HPDE6-E6E7 (cell line): ENCODE results near the gene CREB3L2.
"Not testable (repeated sequence)": the region's sequence is repeated elsewhere in the genome, so short reads cannot be mapped to it uniquely, and the experiment has no call there.

Experiments
- DNase-seq: peaks from one replicate; pipeline ENCODE4 v3.0.0; 2011; ENCODE audit warnings: missing footprints; ENCODE audit errors: extremely low spot score

CREB3L2 gene

DNA sequence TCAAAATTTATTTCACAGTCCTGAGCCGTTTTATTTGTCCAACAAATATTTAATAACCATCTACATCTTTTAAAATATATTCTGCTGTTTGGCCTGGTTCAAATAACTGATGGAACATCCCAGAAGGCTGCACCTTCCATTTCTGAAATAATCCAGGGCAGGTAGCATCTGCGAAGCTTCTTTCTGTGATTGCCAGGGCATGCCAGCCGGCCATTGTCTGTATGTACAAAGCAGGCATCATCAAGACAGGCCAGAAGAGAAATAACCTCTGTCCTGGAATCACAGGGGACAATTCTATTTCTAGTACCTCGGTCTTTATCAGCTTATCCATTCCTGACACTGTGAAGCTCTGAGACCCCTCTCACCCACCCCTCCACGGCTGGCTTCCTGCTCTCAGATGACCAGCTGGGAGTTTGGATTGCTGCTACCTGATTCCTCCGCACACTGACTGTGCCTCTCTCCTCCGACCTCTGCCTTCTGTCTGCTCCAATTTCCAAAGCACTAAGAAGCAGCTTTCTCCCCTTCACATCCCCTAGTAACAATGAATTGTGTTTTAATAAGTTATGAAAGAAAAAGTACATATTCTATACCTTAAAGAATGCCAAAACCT lies 163.1 kb downstream of the CREB3L2 start:
- DNase-seq: no peak

DNA sequence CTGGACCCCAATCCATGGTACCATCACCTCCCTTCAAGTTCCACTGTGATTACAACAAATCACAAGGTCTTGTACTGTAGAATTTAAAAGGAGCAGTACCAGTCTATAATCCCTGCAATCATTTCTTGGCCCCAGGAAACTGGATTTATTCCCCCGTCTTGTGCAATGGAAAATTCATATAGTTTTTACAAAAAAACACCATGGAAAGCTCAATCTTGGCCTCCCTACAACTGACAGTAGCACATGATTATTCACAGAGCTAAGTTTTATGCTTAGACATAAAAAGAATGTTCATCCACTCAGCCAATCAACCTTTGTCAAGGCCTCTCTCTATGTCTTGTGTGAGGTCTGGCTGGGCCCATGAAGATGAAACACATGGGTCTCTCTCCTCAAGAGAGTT lies 165.3 kb downstream of the CREB3L2 start:
- no peak for DNase-seq

DNA sequence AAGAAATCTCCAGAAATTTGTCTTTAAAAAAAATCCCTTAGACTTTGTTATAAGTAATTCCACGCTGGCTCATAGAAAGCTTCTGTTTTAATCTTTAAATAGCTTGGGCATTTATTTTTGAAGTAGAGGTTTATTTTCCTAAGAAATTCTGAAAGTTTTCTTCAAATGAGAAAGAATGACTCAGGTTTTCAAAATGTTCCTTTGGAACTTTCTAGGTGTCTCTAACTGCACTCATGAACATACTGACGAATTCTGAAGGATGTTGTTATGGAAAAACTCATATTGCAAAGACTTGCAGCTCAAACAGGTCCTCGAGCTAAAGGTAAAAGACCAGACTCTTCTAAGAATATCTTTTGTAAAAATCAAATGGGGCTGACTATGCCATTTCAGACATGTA lies 165.8 kb downstream of the CREB3L2 start:
- no peak for DNase-seq

DNA sequence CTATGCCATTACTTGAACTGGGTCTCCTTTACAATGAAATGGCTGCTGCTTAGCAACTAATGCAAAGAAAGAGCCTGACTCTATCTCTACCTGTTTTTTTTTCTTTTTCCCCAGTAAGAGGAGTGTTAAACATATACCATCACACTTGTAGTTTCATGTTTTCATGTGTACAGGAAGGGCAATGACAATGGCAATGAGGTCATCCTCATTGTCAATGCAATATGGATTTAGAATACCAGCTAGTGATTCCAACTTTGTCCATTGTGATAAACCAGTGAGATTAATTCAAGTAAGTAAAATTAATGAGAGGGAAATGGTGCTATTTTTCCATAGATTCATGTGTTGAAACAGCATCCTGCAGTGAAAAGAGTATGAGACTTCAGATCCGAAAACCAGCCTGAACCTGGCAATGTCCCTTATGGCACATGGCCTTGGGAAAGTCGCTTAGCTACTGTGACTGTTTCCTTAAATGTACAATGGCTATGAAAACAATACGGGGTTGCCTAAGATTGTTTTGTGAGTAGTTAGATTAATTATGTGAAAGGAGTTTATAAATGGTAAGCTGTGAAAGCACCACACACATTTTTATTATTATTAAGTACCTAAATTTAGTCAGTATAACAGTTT lies 166.3 kb downstream of the CREB3L2 start:
- no peak for DNase-seq

DNA sequence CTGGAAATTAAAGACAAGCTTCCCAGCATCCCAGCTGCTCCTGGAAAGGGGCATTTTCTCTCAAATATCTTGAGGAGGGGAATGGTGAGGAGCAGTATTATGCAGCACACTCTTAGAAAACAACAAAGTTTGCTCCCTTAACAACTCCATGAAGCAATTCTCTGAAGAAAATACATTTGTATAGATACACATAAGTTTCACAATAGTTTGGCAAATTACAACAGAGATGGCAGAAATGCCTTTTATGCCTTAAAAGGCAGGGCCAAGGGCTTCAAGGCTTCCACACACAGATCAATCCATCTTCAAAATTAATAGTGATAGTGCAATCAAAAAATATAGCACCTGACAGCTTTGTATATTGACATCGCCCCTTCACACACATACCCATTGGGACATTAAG lies 167.3 kb downstream of the CREB3L2 start:
- no peak for DNase-seq

DNA sequence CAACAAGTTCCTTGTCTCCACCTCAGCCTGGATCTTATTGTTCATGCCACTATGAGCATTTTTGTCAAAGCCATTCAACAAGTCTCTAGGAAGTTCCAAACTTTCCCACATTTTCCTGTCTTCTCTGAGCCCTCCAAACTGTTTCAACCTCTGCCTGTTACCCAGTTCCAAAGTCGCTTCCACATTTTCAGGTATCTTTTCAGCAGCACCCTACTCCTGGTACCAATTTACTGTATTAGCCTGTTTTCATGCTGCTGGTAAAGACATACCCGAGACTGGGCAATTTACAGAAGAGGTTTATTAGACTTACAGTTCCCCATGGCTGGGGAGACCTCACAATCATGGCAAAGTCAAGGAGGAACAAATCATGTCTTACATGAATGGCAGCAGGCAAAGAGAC lies 168.9 kb downstream of the CREB3L2 start:
- DNase-seq: not testable (repeated sequence)

DNA sequence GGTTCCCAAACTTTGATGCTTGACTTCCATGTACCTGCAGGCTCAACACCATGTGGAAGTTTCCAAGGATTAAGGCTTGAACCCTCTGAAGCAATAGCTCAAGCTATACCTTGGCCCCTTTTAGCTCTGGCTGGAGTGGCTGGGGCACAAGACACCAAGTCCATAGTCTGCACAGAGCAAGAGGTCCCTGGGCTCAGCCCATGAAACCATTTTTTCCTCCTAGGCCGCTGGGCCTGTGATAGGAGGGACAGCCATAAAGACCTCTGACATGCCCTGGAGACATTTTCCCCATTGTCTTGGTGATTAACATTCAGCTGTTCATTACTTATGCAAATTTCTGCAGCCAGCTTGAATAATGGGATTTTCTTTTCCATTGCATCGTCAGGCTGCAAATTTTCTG lies 169.5 kb downstream of the CREB3L2 start:
- DNase-seq: no peak

DNA sequence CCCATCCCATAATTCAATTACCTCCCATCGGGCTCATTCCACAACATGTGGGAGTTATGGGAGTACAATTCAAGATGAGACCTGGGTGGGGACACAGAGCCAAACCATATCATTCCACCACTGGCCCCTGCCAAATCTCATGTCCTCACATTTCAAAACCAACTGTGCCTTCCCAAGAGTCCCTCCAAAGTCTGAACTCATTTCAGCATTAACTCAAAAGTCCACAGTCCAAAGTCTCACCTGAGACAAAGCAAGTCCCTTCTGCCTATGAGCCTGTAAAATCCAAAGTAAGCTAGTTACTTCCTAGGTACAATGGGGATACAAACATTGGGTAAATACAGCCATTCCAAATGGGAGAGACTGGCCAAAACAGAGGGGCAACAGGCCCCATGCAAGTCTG lies 170.3 kb downstream of the CREB3L2 start:
- not testable (repeated sequence) for DNase-seq

DNA sequence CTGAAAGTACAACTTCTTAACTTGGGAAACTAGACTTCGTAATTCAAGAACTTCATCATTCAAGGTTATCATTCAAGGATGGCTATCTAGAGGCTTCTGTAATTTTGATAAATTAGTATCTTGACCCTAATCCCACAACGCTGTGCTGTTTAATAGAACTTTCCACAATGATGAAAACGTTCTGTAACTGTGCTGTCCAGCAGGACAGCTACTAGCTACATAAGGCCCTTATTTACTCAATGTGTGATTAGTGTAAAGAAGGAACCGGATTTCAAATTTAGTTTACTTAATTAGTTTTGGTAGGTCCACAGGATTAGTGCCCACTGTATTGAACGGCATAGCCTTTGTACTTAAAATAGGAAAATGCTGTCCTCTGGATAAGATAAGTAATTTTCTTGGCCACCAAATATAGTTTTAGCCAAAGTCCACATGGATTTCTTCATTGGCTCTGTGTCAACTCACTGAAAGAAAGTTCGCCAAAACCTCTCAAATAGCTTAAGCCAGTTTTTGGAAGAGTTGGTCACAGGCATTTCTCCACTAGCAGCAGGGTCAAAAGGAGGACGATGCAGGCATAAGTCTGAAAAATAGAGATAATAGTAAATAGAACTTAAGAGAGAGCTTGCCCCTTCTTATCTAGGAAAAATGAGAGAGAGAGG lies 172.4 kb downstream of the CREB3L2 start:
- no peak for DNase-seq

DNA sequence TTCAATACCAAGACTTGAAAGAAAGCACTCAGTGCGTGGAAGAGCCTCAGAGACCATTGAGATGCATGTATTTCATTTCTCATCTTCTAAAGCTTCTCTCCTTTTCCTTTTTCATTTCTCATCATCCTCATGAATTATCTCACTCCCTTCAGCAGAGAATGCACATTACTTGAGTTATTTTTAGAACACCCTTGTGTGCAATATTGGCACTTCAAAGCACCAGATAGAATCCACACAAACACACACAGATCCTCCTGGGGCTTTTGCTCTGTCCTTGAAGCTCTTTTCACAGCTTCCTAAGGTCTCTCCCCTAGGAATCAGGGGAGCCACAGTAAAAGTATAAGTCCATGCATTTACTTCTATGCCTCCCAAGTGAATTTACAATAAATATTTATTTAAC lies 173.4 kb downstream of the CREB3L2 start:
- DNase-seq: no peak

DNA sequence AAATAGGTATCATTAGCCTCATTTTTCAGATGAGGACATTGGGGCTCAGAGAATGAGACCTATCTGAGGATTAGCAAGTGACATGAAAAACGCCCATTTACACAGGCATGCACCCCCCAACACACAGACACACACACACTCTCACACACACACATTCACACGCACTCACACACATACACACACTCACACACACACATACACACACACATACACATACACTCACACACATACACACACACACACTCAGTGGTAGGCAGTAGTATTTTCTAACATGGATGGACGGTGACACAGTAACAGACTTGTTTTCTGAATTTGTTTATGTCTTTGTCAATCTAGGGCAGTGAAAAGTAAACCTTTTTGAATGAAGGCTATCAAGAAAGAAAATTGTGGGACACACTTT lies 176.4 kb downstream of the CREB3L2 start:
- DNase-seq: no peak
